Left ventricle myocardium inferior (tissue), 1 donor: ENCODE results near the gene GYPE. TPM values are rescaled to one million over a fixed set of nuclear protein-coding genes. Genes with fewer than 3 reads are reported as not detected.
"Not testable (repeated sequence)": the region's sequence is repeated elsewhere in the genome, so short reads cannot be mapped to it uniquely, and the experiment has no call there.

Experiments
- DNase-seq: peaks from one replicate; pipeline ENCODE4 v3.0.0-alpha.2; 2020
- H3K27ac ChIP-seq: fragments of 200-600 bp; replicated peaks from 2 replicates; pipeline ENCODE4 v1.8.0; 2021
- H3K27me3 ChIP-seq: fragments of 200-600 bp; 2 replicates; pipeline ENCODE4 v1.8.0; 2021; ENCODE audit warnings: low read depth
- H3K36me3 ChIP-seq: fragments of 200-600 bp; 2 replicates; pipeline ENCODE4 v1.8.0; 2021
- H3K4me1 ChIP-seq: fragments of 200-600 bp; 2 replicates; pipeline ENCODE4 v1.8.0; 2021
- H3K4me3 ChIP-seq: fragments of 200-600 bp; 2 replicates; pipeline ENCODE4 v1.8.0; 2021; ENCODE audit warnings: mild to moderate bottlenecking, moderate library complexity
- H3K9me3 ChIP-seq: fragments of 200-600 bp; replicated peaks from 2 replicates; pipeline ENCODE4 v1.8.0; 2021
- intact Hi-C: fragments of 100-400 bp; cut with micrococcal nuclease; formaldehyde crosslinking; loops from one replicate; pipeline ENCODE4 v1.11.0; 2022
- total RNA-seq: library from RNA; stranded (reverse); fragmentation: NEBNext Ultra II Directional; extraction: Animal tissue kit (Norgen Biotek cat#: 25700); gene quantifications from one replicate; pipeline ENCODE4 v1.2.1, GENCODE V29; 2021
- donor health status: DM: no; HTN: yes; CAD: no; lungs with severe emphysema.

Gene GYPE
- total RNA-seq, 1 donor from 2014 or later, result 0.16 TPM

GRCh38 chr4:143830576-143830975 lies 74.8 kb downstream of the GYPE start:
- H3K4me1 ChIP-seq, H3K4me3 ChIP-seq, H3K36me3 ChIP-seq, intact Hi-C loops, DNase-seq, H3K27ac ChIP-seq, H3K27me3 ChIP-seq: not testable (repeated sequence)
- H3K9me3 ChIP-seq, result peaks cover 22% of the 10 kb centered on the region

GRCh38 chr4:143829239-143829620 lies 76.1 kb downstream of the GYPE start:
- peaks cover 22% of the 10 kb centered on the region for H3K9me3 ChIP-seq
- intact Hi-C loops, H3K4me1 ChIP-seq, H3K27me3 ChIP-seq, H3K27ac ChIP-seq, H3K36me3 ChIP-seq, DNase-seq, H3K4me3 ChIP-seq: not testable (repeated sequence)

Other genes with a start within 250 kb of the GYPE start
- gene FREM3, start 204.9 kb downstream of the GYPE start, total RNA-seq, result not detected
- gene GYPB, start 113.8 kb upstream of the GYPE start, total RNA-seq, result not detected
- gene GYPA, start 235.2 kb upstream of the GYPE start, total RNA-seq, result not detected